ENCODE measurements around the gene RGS12.

Gene RGS12

GRCh38 chr4:3271131-3271530 is 21.7 kb upstream of the RGS12 start:
- Histone ChIP-seq H3K4me3 (ENCODE audit: low read length) (no peak overlapping the region), H3K4me1 (ENCODE audit: control insufficient read depth, low read length) (peaks cover 17% of the 10 kb centered on the region), H3K79me2 (ENCODE audit: control insufficient read depth, low read length) (no peaks in the 10 kb centered on the region), H3K27me3 (ENCODE audit: control insufficient read depth, low read length) (no peaks in the 10 kb centered on the region), H3K36me3 (ENCODE audit: control insufficient read depth, low read length) (no peaks in the 10 kb centered on the region), H3F3A (ENCODE audit: control insufficient read depth, insufficient read depth) (no peaks in the 10 kb centered on the region), H3K9me2 (replicated peaks; ENCODE audit: control insufficient read depth, low read length) (no peaks in the 10 kb centered on the region), H3K4me2 (ENCODE audit: low read length) (no peak overlapping the region), H3K9me3 (ENCODE audit: control insufficient read depth, insufficient read depth, low read length) (no peaks in the 10 kb centered on the region), H3K27ac (ENCODE audit: low read depth, low read length) (no peak overlapping the region), H4K20me1 (ENCODE audit: control insufficient read depth, insufficient read depth, low read depth, low read length) (no peaks in the 10 kb centered on the region)
- TF ChIP-seq EZH2phosphoT487 (IDR thresholded peaks at IDR 0.05; ENCODE audit: borderline replicate concordance, low read length) (no peak), CTCF (IDR thresholded peaks at IDR 0.05; ENCODE audit: low read depth, low read length, poor library complexity, severe bottlenecking) (no peak)

- H3K79me2 ChIP-seq (ENCODE audit: control insufficient read depth, low read length) = no peaks in the 10 kb centered on the region
- H3K9me3 ChIP-seq (ENCODE audit: control insufficient read depth, insufficient read depth, low read length) = no peaks in the 10 kb centered on the region
- H3F3A ChIP-seq (ENCODE audit: control insufficient read depth, insufficient read depth) = no peaks in the 10 kb centered on the region
- H3K4me3 ChIP-seq (ENCODE audit: low read length) = no peak overlapping the region
- peaks cover 15% of the 10 kb centered on the region for H3K4me1 ChIP-seq (ENCODE audit: control insufficient read depth, low read length)
- TF ChIP-seq CTCF (IDR thresholded peaks at IDR 0.05; ENCODE audit: low read depth, low read length, poor library complexity, severe bottlenecking) = no peak
- TF ChIP-seq EZH2phosphoT487 (IDR thresholded peaks at IDR 0.05; ENCODE audit: borderline replicate concordance, low read length) = no peak
- H3K27me3 ChIP-seq (ENCODE audit: control insufficient read depth, low read length) = no peaks in the 10 kb centered on the region
- H3K4me2 ChIP-seq (ENCODE audit: low read length) = no peak overlapping the region
- no peak overlapping the region for H3K27ac ChIP-seq (ENCODE audit: low read depth, low read length)
- no peaks in the 10 kb centered on the region for H4K20me1 ChIP-seq (ENCODE audit: control insufficient read depth, insufficient read depth, low read depth, low read length)
- no peaks in the 10 kb centered on the region for H3K36me3 ChIP-seq (ENCODE audit: control insufficient read depth, low read length)
- H3K9me2 ChIP-seq (replicated peaks; ENCODE audit: control insufficient read depth, low read length) = no peaks in the 10 kb centered on the region
These were observed 15.8 kb upstream of the RGS12 start for GRCh38 chr4:3276986-3277385.

DNA sequence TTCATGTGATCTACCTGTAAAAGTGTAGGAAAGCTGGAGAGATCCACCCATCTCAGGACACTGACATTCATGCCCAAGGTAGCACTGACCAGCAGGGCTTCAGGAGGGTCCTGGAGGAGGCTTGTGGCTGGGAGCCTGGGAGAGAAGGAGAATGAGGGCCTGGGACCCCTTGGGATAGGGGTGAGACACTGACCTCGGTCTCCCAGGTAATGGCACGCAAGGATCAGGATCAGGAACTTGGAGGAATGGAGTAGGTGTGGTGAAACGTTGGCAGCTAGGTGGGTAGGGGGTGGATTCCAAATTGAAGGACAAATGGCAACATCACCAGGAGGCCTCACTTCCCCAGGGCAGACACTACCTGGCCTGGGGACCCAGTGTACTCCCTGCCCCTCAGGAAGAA is 12.4 kb upstream of the RGS12 start:
- no peaks in the 10 kb centered on the region for H3K4me1 ChIP-seq (ENCODE audit: control insufficient read depth, low read length)
- no peaks in the 10 kb centered on the region for H3K9me2 ChIP-seq (replicated peaks; ENCODE audit: control insufficient read depth, low read length)
- no peaks in the 10 kb centered on the region for H4K20me1 ChIP-seq (ENCODE audit: control insufficient read depth, insufficient read depth, low read depth, low read length)
- H3K79me2 ChIP-seq (ENCODE audit: control insufficient read depth, low read length) = no peaks in the 10 kb centered on the region
- no peak for TF ChIP-seq EZH2phosphoT487 (IDR thresholded peaks at IDR 0.05; ENCODE audit: borderline replicate concordance, low read length)
- TF ChIP-seq CTCF (IDR thresholded peaks at IDR 0.05; ENCODE audit: low read depth, low read length, poor library complexity, severe bottlenecking) = no peak
- no peak overlapping the region for H3K4me3 ChIP-seq (ENCODE audit: low read length)
- no peaks in the 10 kb centered on the region for H3K9me3 ChIP-seq (ENCODE audit: control insufficient read depth, insufficient read depth, low read length)
- H3K27me3 ChIP-seq (ENCODE audit: control insufficient read depth, low read length) = peaks cover 4% of the 10 kb centered on the region; the same call in 1 of the 2 replicates
- no peak overlapping the region for H3K4me2 ChIP-seq (ENCODE audit: low read length)
- H3F3A ChIP-seq (ENCODE audit: control insufficient read depth, insufficient read depth) = no peaks in the 10 kb centered on the region
- no peaks in the 10 kb centered on the region for H3K36me3 ChIP-seq (ENCODE audit: control insufficient read depth, low read length)
- no peak overlapping the region for H3K27ac ChIP-seq (ENCODE audit: low read depth, low read length)

DNA sequence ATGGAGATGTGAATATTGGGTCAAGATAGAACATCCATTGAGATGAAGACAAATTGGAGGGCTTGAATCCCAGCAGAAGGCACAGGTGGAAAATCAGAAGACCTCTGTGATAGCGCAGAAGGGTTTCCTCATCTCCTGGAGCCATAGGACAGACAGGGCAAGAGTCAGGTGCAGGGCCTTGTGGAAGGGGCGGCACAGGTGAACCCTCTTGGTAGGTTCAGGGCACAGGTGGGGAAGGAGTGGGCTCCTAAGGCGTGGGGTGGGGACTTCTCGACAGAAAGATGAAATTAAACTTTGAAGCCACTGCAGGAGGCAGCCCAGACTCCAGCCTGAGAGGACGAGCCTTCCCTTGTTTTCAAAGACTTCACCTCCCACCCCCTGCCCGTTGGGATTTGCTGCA is 9.3 kb upstream of the RGS12 start:
- H3K79me2 ChIP-seq (ENCODE audit: control insufficient read depth, low read length) = no peaks in the 10 kb centered on the region
- TF ChIP-seq CTCF (IDR thresholded peaks at IDR 0.05; ENCODE audit: low read depth, low read length, poor library complexity, severe bottlenecking) = no peak
- TF ChIP-seq EZH2phosphoT487 (IDR thresholded peaks at IDR 0.05; ENCODE audit: borderline replicate concordance, low read length) = no peak
- H3K4me2 ChIP-seq (ENCODE audit: low read length) = no peak overlapping the region
- H3K36me3 ChIP-seq (ENCODE audit: control insufficient read depth, low read length) = no peaks in the 10 kb centered on the region
- H3K4me3 ChIP-seq (ENCODE audit: low read length) = no peak overlapping the region
- H3K27ac ChIP-seq (ENCODE audit: low read depth, low read length) = no peak overlapping the region
- no peaks in the 10 kb centered on the region for H3K9me2 ChIP-seq (replicated peaks; ENCODE audit: control insufficient read depth, low read length)
- peaks cover 7% of the 10 kb centered on the region for H3K4me1 ChIP-seq (ENCODE audit: control insufficient read depth, low read length)
- H3F3A ChIP-seq (ENCODE audit: control insufficient read depth, insufficient read depth) = no peaks in the 10 kb centered on the region
- H3K9me3 ChIP-seq (ENCODE audit: control insufficient read depth, insufficient read depth, low read length) = no peaks in the 10 kb centered on the region
- H3K27me3 ChIP-seq (ENCODE audit: control insufficient read depth, low read length) = peaks cover 11% of the 10 kb centered on the region
- H4K20me1 ChIP-seq (ENCODE audit: control insufficient read depth, insufficient read depth, low read depth, low read length) = no peaks in the 10 kb centered on the region
